HT-29 (cell line): ENCODE data around the gene CHM. TPM values are rescaled to one million over a fixed set of nuclear protein-coding genes. Genes with fewer than 3 reads are reported as not detected.
A peak's percentile ranks its signal among the peaks of the same experiment; 100 is the strongest.
"Not testable (repeated sequence)": the region's sequence is repeated elsewhere in the genome, so short reads cannot be mapped to it uniquely, and the experiment has no call there.

Experiments
- DNase-seq: peaks from one replicate; pipeline ENCODE4 v3.0.0-alpha.2; 2015; ENCODE audit warnings: low spot score
- total RNA-seq: library from RNA; depleted of rRNA; stranded (reverse); fragments of >200 nt; shearing (Covaris generic); gene quantifications from 2 replicates; pipeline ENCODE4 v1.2.3, GENCODE V29; 2014; rRNA removed

CHM gene, protein sequence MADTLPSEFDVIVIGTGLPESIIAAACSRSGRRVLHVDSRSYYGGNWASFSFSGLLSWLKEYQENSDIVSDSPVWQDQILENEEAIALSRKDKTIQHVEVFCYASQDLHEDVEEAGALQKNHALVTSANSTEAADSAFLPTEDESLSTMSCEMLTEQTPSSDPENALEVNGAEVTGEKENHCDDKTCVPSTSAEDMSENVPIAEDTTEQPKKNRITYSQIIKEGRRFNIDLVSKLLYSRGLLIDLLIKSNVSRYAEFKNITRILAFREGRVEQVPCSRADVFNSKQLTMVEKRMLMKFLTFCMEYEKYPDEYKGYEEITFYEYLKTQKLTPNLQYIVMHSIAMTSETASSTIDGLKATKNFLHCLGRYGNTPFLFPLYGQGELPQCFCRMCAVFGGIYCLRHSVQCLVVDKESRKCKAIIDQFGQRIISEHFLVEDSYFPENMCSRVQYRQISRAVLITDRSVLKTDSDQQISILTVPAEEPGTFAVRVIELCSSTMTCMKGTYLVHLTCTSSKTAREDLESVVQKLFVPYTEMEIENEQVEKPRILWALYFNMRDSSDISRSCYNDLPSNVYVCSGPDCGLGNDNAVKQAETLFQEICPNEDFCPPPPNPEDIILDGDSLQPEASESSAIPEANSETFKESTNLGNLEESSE
- 6.8 and 8.6 TPM in 2 replicates for total RNA-seq

DNA sequence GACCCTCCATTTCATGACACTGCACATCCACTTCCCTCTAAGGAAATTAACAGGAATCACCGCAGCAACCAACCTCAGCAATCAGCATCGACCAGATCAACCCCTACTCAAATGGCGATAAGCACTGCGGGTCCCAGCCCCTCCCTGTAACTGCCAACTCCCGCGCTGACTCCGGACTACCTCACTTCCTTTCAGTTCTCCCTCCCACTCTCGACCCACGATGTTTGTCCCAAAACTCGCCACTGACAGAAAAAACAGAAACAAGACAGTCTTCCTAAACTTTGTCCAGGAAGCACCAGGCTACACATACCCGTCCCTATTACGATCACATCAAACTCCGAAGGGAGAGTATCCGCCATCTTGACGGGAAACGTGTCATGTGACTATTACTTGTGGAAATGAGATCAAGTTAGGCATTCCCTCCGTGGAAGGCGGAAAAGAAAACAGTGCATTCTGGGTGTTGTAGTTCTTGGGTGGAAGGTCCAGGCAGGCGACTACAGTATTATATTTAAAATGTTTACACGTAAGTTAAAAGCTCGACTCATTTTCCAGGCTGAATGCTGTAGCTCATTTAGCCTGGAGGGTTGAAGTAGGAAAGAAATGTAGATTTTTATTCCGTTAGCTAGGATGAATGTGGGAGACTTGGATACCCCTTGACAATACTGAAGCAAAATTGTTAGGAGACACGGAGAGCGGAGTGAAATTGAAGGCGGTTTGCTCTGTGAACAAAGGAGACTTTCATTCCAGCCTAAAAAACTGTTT, at the start of gene CHM:
Gene CHM (minus strand): TSS at position 385 of the 762 bp plus-strand sequence. CDS start 26 bp downstream, at position 359.
- peak; percentile 77 for DNase-seq

DNA sequence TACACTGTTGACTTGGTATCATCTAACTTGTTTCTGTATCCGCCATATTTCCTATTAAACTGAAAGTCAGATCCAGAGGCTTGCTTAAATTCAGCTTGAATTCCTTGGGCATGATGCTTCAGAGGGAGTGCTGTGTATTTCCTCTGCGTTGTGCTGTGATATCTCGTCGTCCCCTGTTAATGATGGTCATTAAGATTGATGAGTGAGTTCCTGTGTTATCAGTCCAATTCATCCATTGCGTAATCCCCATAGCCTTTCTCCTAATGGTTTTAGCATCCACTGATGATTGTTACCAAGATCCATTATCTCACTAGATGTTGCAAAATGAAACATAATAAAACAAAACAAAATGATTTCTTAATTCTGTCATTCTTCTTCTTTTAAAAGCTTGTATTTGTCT, 31.3 kb upstream of the CHM start:
- DNase-seq: no peak

DNA sequence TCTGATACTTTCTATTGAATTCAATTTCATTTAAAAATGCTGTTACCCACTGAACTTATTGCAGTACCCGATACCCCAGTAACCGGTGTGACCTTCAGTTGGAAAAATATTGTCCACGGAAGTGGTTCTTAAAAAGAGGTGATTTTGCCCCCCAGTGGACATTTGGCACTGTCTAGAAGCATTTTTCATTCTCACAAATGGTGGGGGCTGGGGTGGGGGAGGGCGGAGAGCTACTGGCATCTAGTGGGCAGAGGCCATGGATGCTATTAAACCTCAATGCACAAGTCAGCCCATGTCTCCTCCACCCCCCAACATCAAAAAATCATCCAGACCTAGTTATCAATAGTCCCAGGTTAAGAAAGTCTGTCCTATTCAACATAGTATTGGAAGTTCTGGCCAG, 19.6 kb upstream of the CHM start:
- DNase-seq: peak; percentile 62

DNA sequence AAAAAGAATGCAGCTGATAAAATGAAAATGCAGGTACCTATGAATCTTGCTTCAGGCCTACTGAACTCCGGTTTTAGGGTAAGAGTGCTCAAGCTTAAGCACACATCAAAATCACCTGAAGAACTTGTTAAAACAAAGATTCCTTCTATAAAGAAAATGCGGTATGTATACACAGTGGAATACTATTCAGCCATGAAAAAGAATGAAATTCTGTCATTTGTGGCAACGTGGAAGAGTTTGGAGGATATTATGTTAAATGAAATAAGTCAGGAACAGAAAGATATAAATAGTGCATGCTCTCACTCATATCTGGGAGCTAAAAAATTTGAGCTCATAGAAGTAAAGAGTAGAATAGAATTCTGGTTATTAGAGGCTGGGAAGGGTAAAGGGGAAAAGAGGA, 14.0 kb upstream of the CHM start:
- DNase-seq: no peak

DNA sequence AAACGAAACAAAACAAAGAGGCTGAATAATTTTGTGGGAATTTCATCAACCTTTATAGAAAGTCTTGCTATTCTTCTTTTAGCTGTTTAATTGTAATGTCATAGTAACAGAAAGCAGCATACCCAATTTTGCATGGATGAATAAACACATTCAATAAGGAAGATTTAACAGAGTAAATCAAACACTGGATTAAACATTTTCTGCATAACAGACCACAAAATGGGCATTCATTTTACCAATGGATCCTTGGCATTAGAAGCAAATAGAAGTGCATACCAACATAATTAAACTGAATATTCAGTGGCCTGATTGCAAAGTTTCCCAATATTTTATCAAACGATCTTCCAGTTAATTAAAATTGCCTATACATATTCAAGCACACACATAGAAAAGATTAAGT, 4.4 kb upstream of the CHM start:
- DNase-seq: no peak

DNA sequence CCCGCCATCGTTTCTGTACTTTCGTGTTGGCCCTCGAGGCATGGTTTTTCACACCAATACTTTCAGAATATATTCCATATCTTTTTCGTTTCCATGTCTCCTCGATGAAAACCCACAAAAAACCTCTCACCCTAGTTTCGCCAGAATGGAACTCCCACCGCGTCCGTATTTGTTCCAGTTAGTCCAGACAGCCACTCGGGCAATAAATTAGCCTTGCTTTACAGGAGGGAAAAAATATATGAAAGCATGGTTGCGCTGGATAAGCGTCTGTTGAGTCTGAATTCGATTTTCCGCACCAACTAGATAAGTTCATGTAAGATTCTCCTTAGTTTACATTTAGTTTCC, 550 bp upstream of the CHM start:
- no peak for DNase-seq

DNA sequence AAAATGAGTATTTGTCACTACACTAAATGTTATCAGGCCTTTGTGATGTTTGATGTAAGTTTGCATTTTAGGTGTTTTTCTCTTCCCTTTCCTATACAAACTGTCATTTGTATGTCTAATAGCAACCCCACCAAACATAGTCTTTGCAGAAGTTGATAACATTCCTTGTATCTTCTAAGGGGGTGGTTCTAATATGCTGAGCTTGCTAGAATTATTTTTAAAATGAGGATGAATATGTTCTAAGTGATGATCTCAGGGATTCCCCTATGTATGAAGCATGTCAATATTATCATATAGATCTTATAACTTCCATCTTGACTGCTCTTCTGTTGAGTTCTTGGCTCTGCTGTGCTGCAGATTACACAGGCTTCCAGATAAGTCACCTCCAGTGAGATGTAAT, 3.1 kb downstream of the CHM start:
- no peak for DNase-seq

DNA sequence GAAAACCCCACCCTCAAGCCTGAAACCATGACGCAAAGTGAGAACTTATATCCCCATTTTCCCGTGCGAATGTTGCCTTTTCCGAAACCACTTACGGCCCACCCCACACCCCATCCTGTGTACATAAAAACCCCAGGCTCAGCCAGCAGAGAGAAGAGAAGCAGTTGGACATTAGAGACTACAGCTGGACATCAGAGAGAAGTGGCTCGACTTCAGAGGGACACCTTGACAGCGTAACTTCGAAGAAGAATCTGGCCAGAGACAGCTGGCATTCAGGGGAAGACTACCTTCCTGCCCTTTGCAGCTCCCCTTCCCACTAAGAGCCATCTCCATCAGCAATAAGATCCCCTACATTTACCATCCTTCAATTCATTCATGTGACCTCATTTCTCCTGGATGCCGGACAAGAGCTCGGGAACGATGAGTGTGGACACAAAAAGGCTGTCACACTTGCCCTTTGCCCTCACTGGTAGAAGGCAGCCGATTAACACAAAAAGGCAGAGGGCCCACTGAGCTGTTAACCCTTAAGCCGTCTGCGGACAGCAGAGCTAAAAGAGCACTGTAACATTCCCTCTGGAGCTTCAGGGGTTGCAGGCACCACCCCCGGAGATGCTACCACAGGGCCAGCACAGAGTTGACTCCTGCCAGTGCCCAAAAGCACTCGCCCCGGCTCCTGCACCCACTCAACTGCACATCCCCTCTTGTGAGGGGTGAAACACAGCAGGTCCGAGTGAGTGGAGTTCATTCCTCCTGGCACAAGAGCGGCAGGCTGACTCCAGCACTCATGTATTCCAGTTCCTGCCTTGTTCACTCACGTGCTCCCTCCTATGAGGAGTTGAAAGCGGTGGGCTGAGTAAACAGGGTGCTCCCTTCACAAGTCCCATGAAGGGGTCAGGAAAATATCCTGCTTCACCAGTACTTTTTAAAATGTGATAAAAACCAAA, 7.5 kb downstream of the CHM start:
- DNase-seq: no peak

DNA sequence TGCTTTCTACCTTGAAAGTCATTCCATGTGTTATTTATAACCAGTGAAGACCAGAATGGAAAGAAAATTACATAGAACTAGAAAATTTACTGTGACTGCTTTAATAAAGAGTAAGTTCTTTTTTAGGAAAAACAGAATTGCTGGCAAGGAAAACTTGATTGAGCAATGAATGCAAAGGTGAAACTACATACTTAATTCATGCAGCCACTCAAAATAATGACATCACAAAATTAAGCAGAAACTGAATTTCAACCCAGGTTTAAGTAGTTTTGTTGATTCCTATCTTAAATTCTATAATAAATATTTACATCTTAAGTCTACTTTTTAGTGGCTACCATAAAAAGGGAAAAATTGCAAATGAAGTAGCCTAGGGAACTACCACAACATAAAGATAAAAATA, 14.0 kb downstream of the CHM start:
- no peak for DNase-seq

DNA sequence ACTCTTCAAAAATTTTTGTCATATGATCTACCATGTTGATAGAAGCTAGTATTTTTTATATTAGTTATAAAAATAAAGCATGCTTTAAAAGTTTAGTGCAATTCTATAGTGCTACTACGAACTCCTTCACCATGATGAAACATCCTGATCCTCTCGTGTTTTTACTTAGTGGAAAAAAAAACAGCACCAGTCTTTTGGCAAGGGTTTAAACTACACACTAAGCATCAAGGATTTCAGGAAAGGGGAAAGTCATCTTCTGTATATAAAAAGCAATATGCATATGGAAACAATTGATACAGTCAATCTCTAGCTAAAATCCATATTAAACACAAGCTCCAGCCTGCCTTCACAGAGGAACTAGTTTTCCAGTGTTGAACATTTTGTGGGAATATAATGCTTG, 18.7 kb downstream of the CHM start:
- no peak for DNase-seq

DNA sequence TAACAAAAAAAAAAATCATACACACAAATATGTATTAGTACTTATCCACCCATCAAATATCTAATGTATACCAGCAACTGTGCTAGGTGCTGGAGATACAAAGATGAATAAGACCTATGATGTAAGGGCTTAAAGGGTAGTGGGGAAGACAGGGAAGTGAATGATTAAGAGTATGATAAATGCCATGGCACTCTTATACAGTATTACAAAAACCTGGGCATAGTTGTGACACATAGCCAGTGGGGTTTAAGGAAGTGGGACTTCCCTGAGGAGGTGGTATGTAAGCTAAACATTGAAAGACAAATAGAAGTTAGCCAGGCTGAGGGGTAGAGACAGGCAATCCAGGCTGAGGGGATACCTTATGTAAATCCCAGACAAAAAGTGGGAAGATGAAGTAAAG, 23.5 kb downstream of the CHM start:
- no peak for DNase-seq

DNA sequence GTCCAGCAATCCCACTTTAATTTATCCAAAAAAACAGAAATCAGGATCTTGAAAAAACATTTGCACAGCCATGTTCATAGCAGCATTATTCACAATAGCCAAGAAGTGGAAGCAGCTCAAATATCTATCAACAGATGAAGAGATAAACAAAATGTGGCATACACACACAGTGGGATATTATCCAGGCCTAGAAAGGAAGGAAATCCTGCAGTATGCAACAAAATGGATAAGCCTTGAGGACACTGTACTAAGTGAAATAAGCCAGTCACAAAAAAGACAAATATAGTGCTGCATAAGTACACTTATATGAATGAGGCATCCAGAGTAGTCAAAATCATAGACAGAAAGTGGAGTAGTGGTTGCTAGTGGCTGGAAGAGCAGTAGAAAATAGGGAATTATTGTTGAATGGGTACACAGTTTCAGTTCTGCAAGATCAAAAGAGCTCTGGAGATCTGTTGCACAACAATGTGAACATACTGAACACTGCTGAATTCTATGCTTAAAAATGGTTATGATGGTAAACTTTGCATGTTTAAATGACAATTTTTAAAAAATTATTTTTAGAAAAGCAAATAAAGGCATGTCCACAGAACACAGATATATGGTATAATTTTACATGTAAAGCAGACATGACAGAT, 25.6 kb downstream of the CHM start:
- DNase-seq: no peak

DNA sequence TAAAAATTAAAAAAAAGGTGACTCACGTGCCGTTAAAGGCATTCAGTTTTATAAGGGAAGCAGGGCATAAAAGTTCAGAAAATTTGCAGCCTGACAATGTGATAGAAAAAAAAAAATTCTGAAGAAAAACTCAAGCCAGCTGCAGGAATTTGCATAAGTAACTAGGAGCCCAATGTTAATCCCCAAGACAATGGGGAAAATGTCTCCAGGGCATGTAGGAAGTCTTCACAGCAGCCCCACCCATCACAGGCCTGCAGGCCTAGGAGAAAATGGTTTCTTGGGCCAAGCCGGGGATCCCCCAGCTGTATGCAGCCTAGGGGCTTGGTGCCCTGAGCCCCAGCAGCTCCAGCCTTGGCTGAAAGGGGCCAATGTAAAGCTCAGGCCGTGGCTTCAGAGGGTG, 31.2 kb downstream of the CHM start:
- no peak for DNase-seq

DNA sequence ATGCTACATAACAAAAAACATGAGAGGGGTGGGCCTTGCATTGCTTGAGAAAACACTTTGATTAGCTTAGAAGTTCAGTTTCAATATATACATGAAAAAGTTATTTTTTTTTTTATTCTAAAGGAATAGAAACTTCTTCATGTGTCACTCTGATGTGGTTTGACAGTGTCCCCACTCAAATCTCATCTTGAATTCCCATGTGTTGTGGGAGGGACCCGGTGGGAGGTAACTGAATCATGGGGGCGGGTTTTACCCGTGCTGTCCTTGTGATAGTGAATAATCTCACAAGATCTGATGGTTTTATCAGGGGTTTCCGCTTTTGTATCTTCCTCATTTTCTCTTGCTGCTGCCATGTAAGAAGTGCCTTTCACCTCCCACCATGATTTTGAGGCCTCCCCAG, 32.4 kb downstream of the CHM start:
- DNase-seq: not testable (repeated sequence)

DNA sequence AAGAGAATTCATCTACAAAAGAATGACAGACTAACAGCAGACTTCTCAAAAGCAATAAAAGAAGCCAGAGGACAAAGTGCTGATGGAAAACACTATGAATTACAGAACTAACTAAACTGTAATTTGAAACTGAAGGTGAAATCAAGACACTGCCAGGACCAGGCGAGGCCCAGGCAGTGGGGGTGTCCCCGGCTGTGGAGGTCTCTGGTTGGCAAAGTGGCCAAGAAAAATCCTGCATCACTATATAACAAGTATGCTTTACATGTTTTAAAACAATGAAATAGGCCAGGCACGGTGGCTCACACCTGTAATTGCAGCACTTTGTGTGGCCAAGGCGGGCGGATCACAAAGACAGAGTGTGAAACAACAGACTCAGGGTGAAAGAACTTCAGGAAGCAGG, 32.9 kb downstream of the CHM start:
- DNase-seq: peak; percentile 11

DNA sequence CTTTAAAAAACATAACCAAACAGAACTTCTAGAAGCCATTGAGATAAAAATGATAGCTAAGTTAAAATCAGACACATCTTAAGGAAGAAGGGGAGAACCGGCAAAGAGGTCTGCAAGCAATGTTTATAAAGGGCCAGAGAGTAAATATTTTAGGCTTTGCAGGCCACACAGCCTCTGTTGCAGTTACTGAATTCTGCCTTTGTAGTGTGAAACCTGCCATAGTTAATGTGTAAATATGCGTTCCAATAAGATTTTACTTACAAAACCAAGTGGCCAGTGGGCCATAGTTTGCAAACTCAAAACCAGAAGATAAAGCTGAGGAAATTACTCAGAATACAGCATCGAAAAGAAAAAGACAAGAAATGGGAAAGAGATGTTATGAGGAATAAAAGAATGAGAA, 33.6 kb downstream of the CHM start:
- DNase-seq: no peak

DNA sequence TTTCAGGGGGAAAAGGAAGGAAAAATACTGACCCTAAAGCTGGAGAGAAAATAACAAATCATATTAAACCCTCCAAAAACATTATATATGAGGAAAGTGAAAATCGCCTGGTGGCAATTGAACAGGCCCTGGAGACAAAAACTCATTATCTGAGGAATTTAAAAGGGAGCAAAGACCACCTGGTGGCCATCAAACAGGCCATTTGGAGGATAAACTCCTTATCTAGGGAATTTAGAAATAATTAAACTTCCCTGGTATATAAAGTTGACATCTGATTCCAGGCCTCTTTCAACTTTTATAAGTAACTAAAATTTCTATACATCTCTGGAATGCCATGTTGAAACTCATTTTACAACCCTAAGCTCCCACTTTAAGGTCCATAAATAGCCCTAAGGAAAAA, 35.2 kb downstream of the CHM start:
- no peak for DNase-seq

DNA sequence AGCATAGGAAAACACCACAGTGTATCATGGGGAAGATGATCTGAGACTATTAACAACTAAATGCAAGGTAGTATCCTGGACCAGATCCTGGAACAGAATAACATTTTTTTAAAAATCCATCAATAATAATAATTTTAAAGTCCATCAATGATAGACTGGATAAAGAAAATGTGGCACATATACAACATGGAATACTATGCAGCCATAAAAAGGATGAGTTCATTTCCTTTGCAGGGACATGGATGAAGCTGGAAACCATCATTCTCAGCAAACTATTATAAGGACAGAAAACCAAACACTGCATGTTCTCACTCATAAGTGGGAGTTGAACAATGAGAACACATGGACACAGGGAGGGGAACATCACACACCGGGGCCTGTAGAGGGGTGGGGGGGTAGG, 37.6 kb downstream of the CHM start:
- DNase-seq: not testable (repeated sequence)

DNA sequence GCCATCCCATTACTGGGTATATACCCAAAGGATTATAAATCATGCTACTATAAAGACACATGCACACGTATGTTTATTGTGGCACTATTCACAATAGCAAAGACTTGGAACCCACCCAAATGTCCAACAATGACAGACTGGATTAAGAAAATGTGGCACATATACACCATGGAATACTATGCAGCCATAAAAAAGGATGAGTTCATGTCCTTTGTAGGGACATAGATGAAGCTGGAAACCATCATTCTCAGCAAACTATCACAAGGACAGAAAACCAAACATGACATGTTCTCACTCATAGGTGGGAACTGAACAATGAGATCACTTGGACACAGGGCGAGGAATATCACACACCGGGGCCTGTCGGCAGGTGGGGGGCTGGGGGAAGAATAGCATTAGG, 39.5 kb downstream of the CHM start:
- DNase-seq: not testable (repeated sequence)

DNA sequence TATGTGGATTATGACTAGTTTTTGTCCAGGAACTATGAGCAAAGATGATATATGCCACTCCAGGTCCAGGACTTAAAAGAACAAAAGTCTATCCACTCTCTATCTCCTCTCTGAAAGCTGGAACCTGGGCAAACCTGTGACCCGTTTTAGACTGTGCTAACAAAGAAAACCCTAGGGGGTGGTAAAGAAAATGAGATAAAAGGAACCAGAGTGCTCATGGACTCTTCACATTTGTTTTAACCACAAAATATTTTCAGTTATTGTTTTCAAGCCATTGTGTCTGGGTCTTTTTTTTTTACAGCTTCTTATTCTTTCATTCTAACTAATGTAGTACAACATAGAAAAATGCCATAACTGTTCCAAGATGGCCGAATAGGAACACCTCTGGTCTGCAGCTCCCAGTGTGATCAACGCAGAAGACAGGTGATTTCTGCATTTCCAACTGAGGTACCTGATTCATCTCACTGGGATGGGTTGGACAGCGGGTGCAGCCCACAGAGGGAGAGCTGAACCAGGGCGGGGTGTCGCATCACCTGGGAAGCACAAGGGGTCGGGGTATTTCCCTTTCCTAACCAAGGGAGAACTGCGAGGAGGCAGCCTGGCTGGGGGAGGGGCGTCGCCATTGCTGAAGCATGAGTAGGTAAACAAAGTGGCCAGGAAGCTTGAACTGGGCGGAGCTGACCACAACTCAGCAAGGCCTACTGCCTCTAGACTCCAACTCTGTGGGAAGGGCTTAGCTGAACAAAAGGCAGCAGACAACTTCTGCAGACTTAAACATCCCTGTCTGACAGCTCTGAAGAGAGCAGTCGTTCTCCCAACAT, 45.1 kb downstream of the CHM start:
- peak; percentile 84 for DNase-seq
